Muscle of leg (tissue), 11 donors: ENCODE data around the gene AGAP1. TPM values are rescaled to one million over a fixed set of nuclear protein-coding genes. Genes with fewer than 3 reads are reported as not detected.

ENCODE experiments used
- DNase-seq: peaks from one replicate; pipeline ENCODE4 v3.0.0; 2013
- H3K27ac ChIP-seq: one replicate; pipeline ENCODE4 v1.5.1; 2013; ENCODE audit warnings: mild to moderate bottlenecking, low read length, control low read depth
- H3K27me3 ChIP-seq: one replicate; pipeline ENCODE4 v1.6.1; 2013; ENCODE audit warnings: low read length; ENCODE audit not compliant: control insufficient read depth, insufficient read depth
- H3K36me3 ChIP-seq: one replicate; pipeline ENCODE4 v1.6.1; 2013; ENCODE audit warnings: low read length; ENCODE audit not compliant: control insufficient read depth, insufficient read depth
- H3K4me1 ChIP-seq: one replicate; pipeline ENCODE4 v1.6.1; 2013; ENCODE audit warnings: low read length; ENCODE audit not compliant: control insufficient read depth, insufficient read depth
- H3K4me3 ChIP-seq: one replicate; pipeline ENCODE4 v1.5.1; 2013; ENCODE audit warnings: low read length, control low read depth
- H3K9me3 ChIP-seq: replicated peaks from 2 replicates; pipeline ENCODE4 v1.6.1; 2013; ENCODE audit warnings: low read depth, low read length; ENCODE audit not compliant: control insufficient read depth
- WGBS: methylation state at CpG from one replicate; pipeline ENCODE4 v1.1.5; 2013; ENCODE audit warnings: missing lambda C conversion rate; ENCODE audit not compliant: insufficient coverage; 5-methylcytosine and 5-hydroxymethylcytosine counted together
- polyA plus RNA-seq, 8 donors: library from polyadenylated mRNA; unstranded; fragments of 120-200 nt; gene quantifications; one replicate each; pipeline versions ENCODE4 v1.2.1 to v1.2.3, GENCODE V29; 2013; ENCODE audit warnings: inconsistent platforms in 1 of 8, low replicate concordance in 1 of 8; ENCODE audit not compliant: insufficient read length in 8 of 8, insufficient read depth in 1 of 8
- total RNA-seq: library from RNA; stranded (reverse); fragments of 120-200 nt; gene quantifications from one replicate; pipeline ENCODE4 v1.2.4, GENCODE V29; 2013

AGAP1 gene
- total and polyA plus RNA-seq, 9 donors, result 19.1 to 32.0 (median 26.8) TPM

DNA sequence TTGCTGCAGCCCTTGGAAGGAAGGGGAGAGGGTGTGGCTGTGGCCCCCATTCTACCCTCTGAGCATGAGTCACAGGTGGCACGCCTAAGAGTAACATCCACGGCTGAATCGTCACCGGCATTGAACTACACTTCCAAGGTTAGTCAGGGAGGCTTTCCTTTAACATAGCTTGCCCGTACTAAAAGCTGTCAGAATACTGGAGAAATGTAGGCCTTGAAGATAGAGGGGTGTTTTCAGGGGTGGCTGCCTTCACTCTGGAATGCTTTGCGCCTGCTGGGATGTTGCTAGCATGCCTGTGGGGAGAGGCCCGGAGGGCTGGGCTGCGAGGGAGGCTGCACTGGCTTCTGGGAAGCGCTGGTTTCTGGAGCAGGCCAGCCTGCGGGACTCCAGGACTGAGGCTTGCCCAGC is 333.7 kb downstream of the AGAP1 start:
- Histone ChIP-seq H3K36me3 (peaks cover 36% of the 10 kb centered on the region), H3K9me3 (no peaks in the 10 kb centered on the region), H3K27me3 (no peaks in the 10 kb centered on the region), H3K4me3 (no peak overlapping the region), H3K27ac (no peak overlapping the region), H3K4me1 (no peaks in the 10 kb centered on the region)
- no peak for DNase-seq
- WGBS, result 62% methylated on average over 5 of the region's 10 CpGs

DNA sequence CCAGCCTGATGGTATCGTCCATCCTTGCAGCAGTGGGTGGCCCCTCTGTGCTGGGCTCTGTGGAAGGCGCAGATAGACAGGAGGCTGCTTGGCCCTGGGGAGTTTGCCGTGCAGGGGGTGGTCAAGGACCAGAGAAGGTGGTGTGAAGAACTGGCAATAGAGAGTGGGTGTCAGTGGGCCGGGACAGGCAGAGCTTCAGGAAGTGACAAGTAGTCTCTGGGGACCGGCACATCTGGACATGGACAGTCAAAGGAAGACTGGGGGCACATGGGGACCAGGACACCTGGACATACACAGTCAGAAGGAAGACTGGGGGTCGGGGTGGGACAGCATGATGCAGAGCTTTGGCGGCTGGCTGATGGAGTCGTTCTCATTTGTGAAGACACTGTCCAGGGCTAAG is 335.9 kb downstream of the AGAP1 start:
- WGBS, result 80% methylated on average over 8 of the region's 8 CpGs
- no peak for DNase-seq
- H3K9me3 ChIP-seq, result no peaks in the 10 kb centered on the region

GRCh38 chr2:235831755-235832154 is 337.9 kb downstream of the AGAP1 start:
- no CpG with 5 or more reads among the region's 1 CpG for WGBS
- DNase-seq, result no peak
- Histone ChIP-seq H3K4me3 (no peak overlapping the region), H3K27ac (no peak overlapping the region), H3K4me1 (no peaks in the 10 kb centered on the region), H3K36me3 (peaks cover 29% of the 10 kb centered on the region), H3K9me3 (no peaks in the 10 kb centered on the region), H3K27me3 (no peaks in the 10 kb centered on the region)

More for the DNA sequence above, 335.9 kb downstream of the AGAP1 start:
- no peak overlapping the region for H3K27ac ChIP-seq
- no peak overlapping the region for H3K4me3 ChIP-seq
- H3K27me3 ChIP-seq, result no peaks in the 10 kb centered on the region
- H3K4me1 ChIP-seq, result no peaks in the 10 kb centered on the region
- H3K36me3 ChIP-seq, result peaks cover 33% of the 10 kb centered on the region

DNA sequence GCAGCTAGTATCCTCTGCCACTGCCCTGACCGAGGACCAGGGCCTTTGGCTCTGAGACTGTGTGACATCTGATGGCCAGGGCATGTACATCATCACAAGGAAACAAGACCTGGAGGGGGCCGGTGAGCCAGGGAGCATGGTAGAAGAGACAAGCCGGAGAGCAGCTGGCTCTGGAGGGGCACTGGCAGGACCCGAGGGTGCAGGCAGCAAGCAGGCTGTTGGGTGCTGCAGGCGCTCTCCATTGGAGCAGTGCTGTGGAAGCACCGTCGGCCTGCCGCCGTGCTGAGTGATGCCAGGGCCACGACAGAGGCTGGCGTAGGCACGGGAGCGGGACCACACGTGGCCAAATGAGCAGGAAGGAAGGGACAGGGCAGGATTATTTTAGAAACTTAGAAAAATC is 339.1 kb downstream of the AGAP1 start:
- DNase-seq, result no peak
- no peak overlapping the region for H3K27ac ChIP-seq
- H3K36me3 ChIP-seq, result peaks cover 29% of the 10 kb centered on the region
- H3K27me3 ChIP-seq, result no peaks in the 10 kb centered on the region
- H3K4me1 ChIP-seq, result no peaks in the 10 kb centered on the region
- H3K4me3 ChIP-seq, result no peak overlapping the region
- H3K9me3 ChIP-seq, result no peaks in the 10 kb centered on the region
- 94% methylated on average over 10 of the region's 14 CpGs for WGBS

- peaks cover 19% of the 10 kb centered on the region for H3K36me3 ChIP-seq
- no peaks in the 10 kb centered on the region for H3K4me1 ChIP-seq
- no peak overlapping the region for H3K27ac ChIP-seq
- H3K4me3 ChIP-seq, result no peak overlapping the region
- 97% methylated on average over 6 of the region's 11 CpGs for WGBS
- no peaks in the 10 kb centered on the region for H3K27me3 ChIP-seq
- no peak for DNase-seq
- H3K9me3 ChIP-seq, result no peaks in the 10 kb centered on the region
These were observed 340.3 kb downstream of the AGAP1 start for GRCh38 chr2:235833971-235834620.

- H3K4me3 ChIP-seq, result no peak overlapping the region
- no peak for DNase-seq
These were observed 340.9 kb downstream of the AGAP1 start for GRCh38 chr2:235834781-235835180.

DNA sequence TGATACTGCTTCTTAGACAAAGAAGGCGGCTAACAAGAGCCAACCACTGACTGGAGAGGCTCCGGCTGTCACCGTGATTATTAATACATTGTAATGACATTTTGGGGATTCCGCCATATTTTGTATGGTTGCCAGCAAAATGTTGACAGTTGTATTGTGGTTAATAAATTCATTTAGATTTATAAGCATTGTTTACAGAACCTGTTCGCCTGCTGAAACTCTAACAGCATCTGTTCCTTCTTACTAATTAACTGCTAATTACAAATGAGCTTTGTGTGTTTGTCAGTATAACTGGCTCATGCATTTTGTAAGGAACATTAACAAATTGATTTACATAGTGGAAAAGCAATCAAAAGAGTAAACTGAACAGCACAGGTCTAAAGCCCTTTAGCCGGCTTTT is 342.0 kb downstream of the AGAP1 start:
- no peak for DNase-seq
- Histone ChIP-seq H3K4me3 (no peak overlapping the region), H3K9me3 (no peaks in the 10 kb centered on the region), H3K27me3 (no peaks in the 10 kb centered on the region), H3K36me3 (peaks cover 14% of the 10 kb centered on the region), H3K4me1 (no peaks in the 10 kb centered on the region), H3K27ac (no peak overlapping the region)
- WGBS, result 90% methylated on average over 2 of the region's 6 CpGs

More at GRCh38 chr2:235834781-235835180, 340.9 kb downstream of the AGAP1 start:
- 91% methylated on average over 16 of the region's 16 CpGs for WGBS
- Histone ChIP-seq H3K27me3 (no peaks in the 10 kb centered on the region), H3K36me3 (peaks cover 17% of the 10 kb centered on the region), H3K4me1 (no peaks in the 10 kb centered on the region), H3K27ac (no peak overlapping the region), H3K9me3 (no peaks in the 10 kb centered on the region)

DNA sequence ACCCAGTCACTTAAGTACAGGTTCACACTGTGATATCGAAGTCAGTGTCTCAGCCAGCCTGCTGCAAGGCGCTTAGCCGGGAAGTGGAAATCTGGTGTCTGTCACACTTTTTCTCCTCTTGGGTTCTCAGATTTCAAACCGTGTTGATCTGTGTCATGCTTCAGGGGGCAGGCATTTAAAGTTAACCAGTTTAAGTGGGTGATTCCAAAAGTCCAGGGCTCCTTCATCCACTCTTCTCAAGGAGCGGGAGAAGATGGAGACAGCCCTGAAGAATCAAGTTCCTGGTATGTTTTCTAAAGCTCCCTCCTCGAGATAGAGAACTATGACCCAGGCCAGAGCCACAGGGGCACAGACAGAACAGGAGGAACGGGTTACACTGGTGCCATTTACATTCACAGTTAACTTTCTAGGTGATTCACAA is 342.7 kb downstream of the AGAP1 start:
- Histone ChIP-seq H3K36me3 (peaks cover 10% of the 10 kb centered on the region), H3K9me3 (no peaks in the 10 kb centered on the region), H3K4me1 (no peaks in the 10 kb centered on the region), H3K27me3 (no peaks in the 10 kb centered on the region), H3K27ac (no peak overlapping the region), H3K4me3 (no peak overlapping the region)
- DNase-seq, result no peak
- WGBS, result 35% methylated on average over 5 of the region's 7 CpGs

GRCh38 chr2:235839226-235839625 is 345.4 kb downstream of the AGAP1 start:
- WGBS, result 88% methylated on average over 10 of the region's 11 CpGs
- no peaks in the 10 kb centered on the region for H3K27me3 ChIP-seq
- DNase-seq, result no peak
- H3K4me3 ChIP-seq, result no peak overlapping the region
- peaks cover 4% of the 10 kb centered on the region for H3K36me3 ChIP-seq
- H3K9me3 ChIP-seq, result no peaks in the 10 kb centered on the region
- H3K4me1 ChIP-seq, result no peaks in the 10 kb centered on the region
- no peak overlapping the region for H3K27ac ChIP-seq

DNA sequence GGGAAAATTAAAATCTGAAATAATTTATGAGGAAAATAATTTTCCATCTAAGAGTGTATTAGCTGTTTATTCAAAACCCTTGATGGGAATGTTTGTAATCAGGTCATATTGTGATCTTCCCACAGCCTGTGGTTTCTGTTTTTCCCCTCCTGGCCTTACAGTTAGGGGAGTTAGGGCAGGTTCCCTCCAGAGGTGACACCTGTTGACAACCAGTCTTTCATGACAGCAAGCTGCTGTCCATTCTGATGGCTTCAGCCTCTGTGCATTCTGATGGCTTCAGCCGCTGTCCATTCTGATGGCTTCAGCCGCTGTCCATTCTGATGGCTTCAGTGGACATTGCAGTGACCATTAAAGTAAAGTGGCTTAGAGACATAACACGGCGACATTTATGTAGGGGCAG is 346.1 kb downstream of the AGAP1 start:
- no peaks in the 10 kb centered on the region for H3K9me3 ChIP-seq
- H3K36me3 ChIP-seq, result peaks cover 1% of the 10 kb centered on the region
- DNase-seq, result no peak
- H3K27ac ChIP-seq, result no peak overlapping the region
- H3K27me3 ChIP-seq, result no peaks in the 10 kb centered on the region
- no peaks in the 10 kb centered on the region for H3K4me1 ChIP-seq
- WGBS, result 100% methylated on average over 1 of the region's 4 CpGs
- H3K4me3 ChIP-seq, result no peak overlapping the region

DNA sequence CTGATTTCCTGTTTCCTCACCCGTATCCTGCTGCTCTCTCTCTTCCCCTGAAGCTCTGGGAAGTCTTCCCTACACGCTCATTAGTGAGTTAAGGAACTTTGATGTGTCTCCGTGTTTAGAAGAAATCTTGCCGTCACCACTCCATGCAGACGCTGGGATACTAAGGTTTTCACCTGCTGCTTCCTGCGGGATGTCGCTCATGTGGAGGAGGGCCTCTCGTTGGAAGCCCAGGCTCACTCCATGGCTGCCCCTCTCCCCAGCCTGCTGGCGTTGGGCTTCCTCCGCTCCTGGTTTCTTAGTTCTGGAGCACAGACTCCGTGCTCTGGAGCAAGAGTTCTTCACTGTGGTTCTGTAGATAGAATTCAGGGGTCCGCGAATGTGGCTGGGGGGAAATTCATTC is 348.0 kb downstream of the AGAP1 start:
- no peak for DNase-seq
- H3K4me3 ChIP-seq, result no peak overlapping the region
- H3K27ac ChIP-seq, result no peak overlapping the region
- WGBS, result 95% methylated on average over 4 of the region's 13 CpGs
- no peaks in the 10 kb centered on the region for H3K9me3 ChIP-seq
- no peaks in the 10 kb centered on the region for H3K4me1 ChIP-seq
- H3K36me3 ChIP-seq, result no peaks in the 10 kb centered on the region
- H3K27me3 ChIP-seq, result no peaks in the 10 kb centered on the region
